ENCODE results near the gene JUN. TPM values are rescaled to one million over a fixed set of nuclear protein-coding genes. Genes with fewer than 3 reads are reported as not detected.

The JUN gene
- total and polyA plus RNA-seq, 12 donors: 47.0 to 209 (median 78.0) TPM

GRCh38 chr1:58732087-58732775 is 51.6 kb downstream of the JUN start:
- peaks cover 0 to 11% (median 0%) of the 10 kb centered on the region in 9 donors for H3K4me1 ChIP-seq
- ATAC-seq (no peak), DNase-seq (no peak)
- WGBS, 2 donors: 73 to 83% methylated on average over 6 of the region's 6 CpGs
- no peak overlapping the region for H3K27ac ChIP-seq
- H3K36me3 ChIP-seq: no peaks in the 10 kb centered on the region
- no peaks in the 10 kb centered on the region for H3K27me3 ChIP-seq
- H3K4me3 ChIP-seq: no peak overlapping the region
- no peaks in the 10 kb centered on the region for H3K9me3 ChIP-seq
- no peak for TF ChIP-seq CTCF (IDR thresholded peaks at IDR 0.05)
- intact Hi-C loops (cut with DNase I): loop anchor here in 1 of 10 donors (10.0 kb wide), 1 partner anchor 1213 kb away; no protein-coding TSS in a partner anchor

Other genes starting within 250 kb of the JUN start
- gene OMA1, start 237.3 kb downstream of the JUN start, total RNA-seq: 10 to 100 TPM; 20.7 to 50.9 (median 37.4) TPM
- 10 to 100 TPM in 1 of 2 donors, 1 to 10 TPM in 1; 8.2 to 33.9 TPM for gene OMA1, start 237.3 kb downstream of the JUN start, polyA plus RNA-seq
- under 1 TPM in 7 of 10 donors, not detected in 3; 0.14 to 0.35 (median 0.19) TPM for gene TACSTD2, start 206.8 kb downstream of the JUN start, total RNA-seq
- gene TACSTD2, start 206.8 kb downstream of the JUN start, polyA plus RNA-seq: under 1 TPM; 0.22 to 0.28 TPM
- 10 to 100 TPM; 16.2 to 27.7 (median 19.5) TPM for gene MYSM1, start 84.0 kb downstream of the JUN start, total RNA-seq
- 10 to 100 TPM in 1 of 2 donors, 1 to 10 TPM in 1; 3.9 to 32.1 TPM for gene MYSM1, start 84.0 kb downstream of the JUN start, polyA plus RNA-seq

Measured in heart right ventricle (tissue), 16 donors.